ENCODE data around the gene NOL9.

The NOL9 gene

GRCh38 chr1:6590046-6590445 is 35.7 kb upstream of the NOL9 start:
- no peak for DNase-seq (ENCODE audit: low read depth in 2 of 2)

GRCh38 chr1:6588893-6589520 is 34.7 kb upstream of the NOL9 start:
- DNase-seq (ENCODE audit: low read depth in 2 of 2), result no peak

- DNase-seq (ENCODE audit: low read depth in 2 of 2), result no peak
These were observed 34.0 kb upstream of the NOL9 start for GRCh38 chr1:6588128-6588892.

GRCh38 chr1:6587261-6588005 is 33.1 kb upstream of the NOL9 start:
- DNase-seq (ENCODE audit: low read depth in 2 of 2), result no peak

GRCh38 chr1:6586404-6586816 is 32.1 kb upstream of the NOL9 start:
- DNase-seq (ENCODE audit: low read depth in 2 of 2), result no peak

- no peak for DNase-seq (ENCODE audit: low read depth in 2 of 2)
These were observed 31.5 kb upstream of the NOL9 start for GRCh38 chr1:6585841-6586240.

- no peak for DNase-seq (ENCODE audit: low read depth in 2 of 2)
These were observed 30.9 kb upstream of the NOL9 start for GRCh38 chr1:6585081-6585722.

- no peak for DNase-seq (ENCODE audit: low read depth in 2 of 2)
These were observed 30.1 kb upstream of the NOL9 start for GRCh38 chr1:6584126-6585080.

GRCh38 chr1:6582370-6582769 is 28.1 kb upstream of the NOL9 start:
- no peak for DNase-seq (ENCODE audit: low read depth in 2 of 2)

- no peak for DNase-seq (ENCODE audit: low read depth in 2 of 2)
These were observed 27.4 kb upstream of the NOL9 start for GRCh38 chr1:6581561-6582305.

GRCh38 chr1:6580593-6581409 is 26.5 kb upstream of the NOL9 start:
- no peak for DNase-seq (ENCODE audit: low read depth in 2 of 2)

- DNase-seq (ENCODE audit: low read depth in 2 of 2), result no peak
These were observed 25.8 kb upstream of the NOL9 start for GRCh38 chr1:6580119-6580592.

- DNase-seq (ENCODE audit: low read depth in 2 of 2), result peak; percentile 96 to 97
These were observed 25.2 kb upstream of the NOL9 start, which contains the start of gene ZBTB48 for GRCh38 chr1:6579374-6580118. ZBTB48 (plus strand) TSS chr1:6579994; CDS start chr1:6580610, 616 bp downstream.

- no peak for DNase-seq (ENCODE audit: low read depth in 2 of 2)
These were observed 24.5 kb upstream of the NOL9 start for GRCh38 chr1:6578624-6579373.

GRCh38 chr1:6577831-6578525 is 23.7 kb upstream of the NOL9 start:
- no peak for DNase-seq (ENCODE audit: low read depth in 2 of 2)

GRCh38 chr1:6574818-6575217 is 20.5 kb upstream of the NOL9 start:
- DNase-seq (ENCODE audit: low read depth in 2 of 2), result no peak

- no peak for DNase-seq (ENCODE audit: low read depth in 2 of 2)
These were observed 19.8 kb upstream of the NOL9 start for GRCh38 chr1:6574025-6574620.
